Lung (tissue), 12 donors: Measurements from ENCODE around the gene TPSD1. TPM values are rescaled to one million over a fixed set of nuclear protein-coding genes. Genes with fewer than 3 reads are reported as not detected.
"Not testable (repeated sequence)": the region's sequence is repeated elsewhere in the genome, so short reads cannot be mapped to it uniquely, and the experiment has no call there.

Experiments
- ATAC-seq: fragments of 200-7000 bp; cut with Tn5 transposase; one replicate; pipeline ENCODE4 v1.9.1; 2020; ENCODE audit warnings: moderate number of reproducible peaks; ENCODE audit not compliant: insufficient read depth, low FRiP score
- DNase-seq, 3 donors: peaks; one replicate each; pipeline ENCODE4 v3.0.0-alpha.2; 2013 to 2017
- H3K27ac ChIP-seq, 2 donors: one replicate each; pipeline ENCODE4 v1.5.1; 2013; ENCODE audit warnings: mild to moderate bottlenecking in 2 of 2, moderate library complexity in 2 of 2, control low read depth in 1 of 2, inconsistent platforms in 1 of 2, low read depth in 1 of 2, low read length in 1 of 2
- H3K27me3 ChIP-seq, 3 donors: one replicate each; pipeline ENCODE4 v1.5.1; 2013; ENCODE audit warnings: low read length in 2 of 3; ENCODE audit not compliant: control insufficient read depth in 3 of 3, insufficient read depth in 3 of 3
- H3K36me3 ChIP-seq, 4 donors: one replicate each; pipeline ENCODE4 v1.5.1; 2013; ENCODE audit warnings: low read length in 4 of 4, mild to moderate bottlenecking in 1 of 4, moderate library complexity in 1 of 4; ENCODE audit not compliant: control insufficient read depth in 4 of 4, insufficient read depth in 4 of 4
- H3K4me1 ChIP-seq, 5 donors: one replicate each; pipeline ENCODE4 v1.5.1; 2013; ENCODE audit warnings: low read length in 5 of 5, mild to moderate bottlenecking in 2 of 5, moderate library complexity in 1 of 5; ENCODE audit not compliant: control insufficient read depth in 5 of 5, insufficient read depth in 5 of 5
- H3K4me3 ChIP-seq: one replicate; pipeline ENCODE4 v1.5.1; 2013; ENCODE audit warnings: mild to moderate bottlenecking, control low read depth, moderate library complexity
- H3K9ac ChIP-seq, 2 donors: one replicate each; pipeline ENCODE4 v1.5.1; 2013; ENCODE audit warnings: low read length in 2 of 2, control low read depth in 1 of 2; ENCODE audit not compliant: insufficient read depth in 1 of 2
- H3K9me3 ChIP-seq, 4 donors: one replicate each; pipeline ENCODE4 v1.5.1; 2013; ENCODE audit warnings: low read length in 3 of 4, mild to moderate bottlenecking in 1 of 4, moderate library complexity in 1 of 4; ENCODE audit not compliant: control insufficient read depth in 4 of 4, insufficient read depth in 3 of 4
- CTCF ChIP-seq: IDR thresholded peaks from 2 replicates; pipeline ENCODE4 v1.5.1; 2012; ENCODE audit warnings: mild to moderate bottlenecking; ENCODE audit errors: control extremely low read depth, extremely low read depth
- WGBS, 2 donors: extraction: QIAGEN DNeasy Blood & Tissue Kit; methylation state at CpG; one replicate each; pipeline ENCODE4 v1.1.7; 2013; 5-methylcytosine and 5-hydroxymethylcytosine counted together
- polyA plus RNA-seq, 2 donors: library from polyadenylated mRNA; stranded (reverse); fragments of 200-250 nt; gene quantifications; one replicate each; pipeline ENCODE4 v1.2.1, GENCODE V29; 2013
- total RNA-seq, 2 donors: library from RNA; depleted of rRNA in 1 of 2; stranded (reverse); fragments of >200 nt in 1 of 2; gene quantifications; one replicate each; pipeline ENCODE4 v1.2.1, GENCODE V29; 2014 to 2021
- donor health status: control.
- donor health status: control.
- donor health status: Bipolar disorder and iron deficiency.
- donor health status: healthy.
- donor health status: DM: yes; HTN: yes; CAD: no.

Gene TPSD1
- total and polyA plus RNA-seq, 4 donors, result 0.54 to 7.0 (median 2.9) TPM; not detected in 1

DNA sequence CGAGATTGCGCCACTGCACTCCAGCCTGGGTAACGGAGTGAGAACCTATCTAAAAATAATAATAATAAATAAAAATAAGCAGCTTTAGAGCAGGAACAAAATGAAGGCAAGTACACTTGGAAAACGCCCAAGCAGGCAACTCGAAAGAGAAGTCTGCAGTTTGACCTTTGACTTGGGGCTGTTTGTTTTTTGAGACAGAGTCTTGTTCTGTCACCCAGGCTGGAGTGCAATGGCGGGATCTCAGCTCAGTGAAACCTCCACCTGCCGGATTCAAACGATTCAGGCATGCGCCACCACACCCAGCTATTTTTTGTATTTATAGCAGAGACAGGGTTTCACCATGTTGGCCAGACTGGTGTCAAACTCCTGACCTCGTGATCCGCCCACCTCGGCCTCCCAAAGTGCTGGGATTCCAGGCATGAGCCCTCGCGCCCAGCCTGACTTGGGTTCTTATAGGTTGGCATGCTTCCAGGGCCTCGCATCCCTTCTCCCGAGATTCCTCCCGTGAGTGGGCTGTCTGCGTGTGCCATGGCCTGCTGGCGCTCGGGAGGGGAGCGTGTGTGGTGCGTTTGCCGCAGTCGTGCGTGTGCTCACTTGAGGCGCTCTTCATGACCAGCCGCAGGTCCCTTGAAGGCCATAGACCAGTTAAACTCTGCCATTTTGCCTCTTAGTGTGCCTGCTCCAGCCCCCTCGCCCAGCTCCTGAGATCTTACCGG, 35.1 kb downstream of the TPSD1 start:
- Histone ChIP-seq H3K9ac (no peak overlapping the region), H3K27me3 (peaks cover 5 to 38% (median 21%) of the 10 kb centered on the region in 3 donors), H3K4me3 (no peak overlapping the region), H3K4me1 (peaks cover 0 to 2% (median 0%) of the 10 kb centered on the region in 5 donors), H3K27ac (no peak overlapping the region), H3K36me3 (no peaks in the 10 kb centered on the region), H3K9me3 (peaks cover 0 to 6% (median 0%) of the 10 kb centered on the region in 4 donors)
- WGBS, 2 donors, result 54 to 67% methylated on average over 29 of the region's 29 CpGs
- TF ChIP-seq CTCF, result no peak
- no peak for ATAC-seq
- DNase-seq, result no peak

- H3K36me3 ChIP-seq, result no peaks in the 10 kb centered on the region
- no peak for DNase-seq
- TF ChIP-seq CTCF, result no peak
- H3K9me3 ChIP-seq, result peaks cover 0 to 6% (median 0%) of the 10 kb centered on the region in 4 donors
- H3K4me1 ChIP-seq, result peaks cover 0 to 2% (median 0%) of the 10 kb centered on the region in 5 donors
- 51 to 53% methylated on average over 15 to 17 of the region's 17 CpGs for WGBS, 2 donors
- H3K9ac ChIP-seq, result no peak overlapping the region
- no peak for ATAC-seq
- H3K4me3 ChIP-seq, result no peak overlapping the region
- H3K27ac ChIP-seq, result no peak overlapping the region
- H3K27me3 ChIP-seq, result peaks cover 3 to 37% (median 21%) of the 10 kb centered on the region in 3 donors
Observed at GRCh38 chr16:1291576-1291974, 35.7 kb downstream of the TPSD1 start.

DNA sequence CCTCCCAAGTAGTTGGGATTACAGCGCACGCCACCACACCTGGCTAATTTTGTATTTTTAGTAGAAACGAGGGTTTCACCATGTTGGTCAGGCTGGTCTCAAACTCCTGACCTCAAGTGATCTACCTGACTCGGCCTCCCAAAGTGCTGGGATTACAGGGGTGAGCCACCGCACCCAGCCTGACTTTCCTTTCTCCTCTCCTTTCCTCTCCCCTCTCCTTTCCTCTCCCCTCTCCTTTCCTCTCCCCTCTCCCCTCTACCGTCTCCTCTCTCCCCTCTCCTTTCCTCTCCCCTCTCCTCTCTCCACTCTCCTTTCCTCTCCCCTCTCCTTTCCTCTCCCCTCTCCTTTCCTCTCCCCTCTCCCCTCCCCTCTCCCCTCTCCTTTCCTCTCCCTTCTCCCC, 36.3 kb downstream of the TPSD1 start:
- WGBS, 2 donors, result 70 to 75% methylated on average over 6 of the region's 6 CpGs
- H3K36me3 ChIP-seq, H3K4me1 ChIP-seq, H3K27ac ChIP-seq, H3K4me3 ChIP-seq, DNase-seq, H3K9me3 ChIP-seq, ATAC-seq, H3K9ac ChIP-seq: not testable (repeated sequence)
- peaks cover 0 to 33% (median 21%) of the 10 kb centered on the region in 3 donors for H3K27me3 ChIP-seq

- WGBS, 2 donors, result 81 to 88% methylated on average over 8 of the region's 8 CpGs
- H3K27me3 ChIP-seq, result peaks cover 0 to 30% (median 16%) of the 10 kb centered on the region in 3 donors
- H3K9me3 ChIP-seq, ATAC-seq, H3K4me1 ChIP-seq, H3K36me3 ChIP-seq, DNase-seq, H3K4me3 ChIP-seq, H3K9ac ChIP-seq, H3K27ac ChIP-seq: not testable (repeated sequence)
Observed at GRCh38 chr16:1292808-1293207, 36.9 kb downstream of the TPSD1 start.
